PFSK-1 (cell line): ENCODE results near the gene ERC2.

Source experiments
- FOXP2 ChIP-seq: optimal IDR thresholded peaks from 2 replicates; pipeline ENCODE3; 2011; ENCODE audit warnings: borderline replicate concordance, control low read depth, inconsistent platforms; ENCODE audit not compliant: insufficient read depth; ENCODE audit errors: extremely low read length, extremely low read depth
- POLR2AphosphoS5 ChIP-seq: IDR thresholded peaks from 2 replicates; pipeline ENCODE4 v1.6.1; 2012; ENCODE audit warnings: low read depth, mild to moderate bottlenecking, control low read depth, low read length, moderate library complexity
- REST ChIP-seq, 2 experiments: IDR thresholded peaks; 2 replicates each; pipeline versions ENCODE4 v1.6.1 to v1.8.0; 2011 to 2012; ENCODE audit warnings: low read depth in 2 of 2, low read length in 2 of 2, control low read depth in 1 of 2, inconsistent platforms in 1 of 2, mild to moderate bottlenecking in 1 of 2, moderate library complexity in 1 of 2; ENCODE audit not compliant: insufficient read depth in 1 of 2
- SIN3A ChIP-seq: IDR thresholded peaks from 2 replicates; pipeline ENCODE4 v1.6.1; 2012; ENCODE audit warnings: mild to moderate bottlenecking, low read length, moderate library complexity, borderline replicate concordance; ENCODE audit not compliant: insufficient read depth
- TAF1 ChIP-seq: IDR thresholded peaks from 2 replicates; pipeline ENCODE4 v1.6.1; 2012; ENCODE audit warnings: low read length, control low read depth, borderline replicate concordance; ENCODE audit not compliant: insufficient read depth

GRCh38 chr3:55749036-55749435 lies 719.2 kb downstream of the ERC2 start:
- TF ChIP-seq POLR2AphosphoS5 (no peak), REST (IDR thresholded peaks at IDR 0.05; ENCODE audit: insufficient read depth in 1 of 2, low read depth in 2 of 2, low read length in 2 of 2) (no peak), TAF1 (no peak), SIN3A (no peak), FOXP2 (no peak)
